GM18507 (cell line): ENCODE results near the gene CALR.
"Not testable (repeated sequence)": the region's sequence is repeated elsewhere in the genome, so short reads cannot be mapped to it uniquely, and the experiment has no call there.

Source experiments
- DNase-seq: peaks from one replicate; pipeline ENCODE4 v3.0.0; 2011; ENCODE audit warnings: low read depth; ENCODE audit not compliant: insufficient read length; ENCODE audit errors: extremely low spot score
- FAIRE-seq: peaks from 2 replicates; lab custom pipeline; 2011; peaks lifted over from hg19 to GRCh38; lab: Jason Lieb, UNC

CALR gene

GRCh38 chr19:12973236-12973635 is 34.8 kb downstream of the CALR start:
- FAIRE-seq, result no peak
- DNase-seq, result no peak

DNA sequence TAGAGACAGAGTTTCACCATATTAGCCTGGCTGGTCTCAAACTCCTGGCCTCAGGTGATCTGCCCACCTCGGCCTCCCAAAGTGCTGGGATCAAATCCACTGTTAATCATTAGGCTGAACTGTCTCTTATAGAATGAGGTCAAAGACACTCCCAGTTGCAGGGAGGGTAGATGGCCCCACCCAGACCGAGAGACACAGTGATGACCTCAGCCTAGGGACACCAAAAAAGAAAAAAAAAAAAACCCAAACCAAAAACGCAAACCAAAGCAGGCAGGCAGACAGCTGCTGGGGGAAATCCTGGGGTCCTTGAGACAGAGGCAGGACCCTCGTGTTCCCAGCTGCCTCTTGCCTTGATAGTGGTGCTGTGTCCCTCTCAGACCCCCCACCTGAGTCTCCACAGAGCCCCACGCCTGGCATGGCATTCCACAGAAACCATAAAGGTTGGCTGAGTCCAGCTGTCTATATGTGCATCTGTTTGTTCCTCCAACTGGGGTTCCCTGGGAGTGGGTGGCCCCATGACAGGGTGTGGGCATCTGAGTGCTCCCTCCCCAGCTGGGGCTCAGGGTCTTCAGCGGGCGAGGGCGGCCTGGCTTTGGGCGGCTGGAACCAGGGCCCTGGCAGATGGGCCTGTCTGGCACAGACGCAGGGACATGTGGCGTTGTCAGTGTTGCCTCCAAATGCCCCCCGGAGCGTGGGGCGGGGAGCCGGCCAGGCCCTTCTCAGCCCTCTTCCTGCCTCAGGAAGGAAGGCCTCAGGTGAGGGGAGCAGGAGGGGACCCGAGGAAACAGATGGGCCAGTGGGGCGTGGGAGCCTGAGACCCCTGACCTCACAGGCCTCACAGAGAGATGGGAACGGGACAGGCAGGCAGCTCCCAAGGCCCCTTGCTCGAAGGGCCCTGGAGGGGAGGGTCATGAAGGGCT is 36.2 kb downstream of the CALR start:
- FAIRE-seq (no peak), DNase-seq (no peak)

DNA sequence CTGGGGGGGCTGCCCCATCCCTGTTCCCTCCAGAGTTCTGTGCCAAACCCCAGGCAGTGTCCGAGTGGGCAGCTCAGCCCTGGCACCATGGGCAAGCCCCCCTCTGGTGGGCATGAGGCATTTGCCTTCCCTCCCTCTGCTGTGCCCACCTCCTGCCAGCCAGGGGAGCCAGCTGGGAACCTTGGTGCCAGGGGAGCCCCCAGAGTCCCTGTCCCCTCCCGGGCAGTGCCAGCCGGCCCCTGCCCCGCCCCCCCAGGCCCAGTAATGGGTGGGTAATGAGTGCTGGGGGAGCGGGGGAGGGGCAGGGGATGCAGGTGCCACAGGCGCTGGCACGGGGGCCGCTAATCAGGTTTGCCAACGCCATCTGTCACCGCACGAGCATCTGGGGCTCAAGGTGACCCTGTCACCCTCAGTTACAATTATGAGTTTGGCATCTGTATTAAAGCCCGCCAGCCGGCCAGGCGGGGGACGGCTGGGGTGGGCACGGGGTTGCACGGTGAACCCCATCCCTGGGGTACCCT is 36.9 kb downstream of the CALR start:
- DNase-seq, result no peak
- FAIRE-seq, result no peak

- not testable (repeated sequence) for FAIRE-seq
These were observed 37.7 kb downstream of the CALR start for GRCh38 chr19:12976109-12976508.

DNA sequence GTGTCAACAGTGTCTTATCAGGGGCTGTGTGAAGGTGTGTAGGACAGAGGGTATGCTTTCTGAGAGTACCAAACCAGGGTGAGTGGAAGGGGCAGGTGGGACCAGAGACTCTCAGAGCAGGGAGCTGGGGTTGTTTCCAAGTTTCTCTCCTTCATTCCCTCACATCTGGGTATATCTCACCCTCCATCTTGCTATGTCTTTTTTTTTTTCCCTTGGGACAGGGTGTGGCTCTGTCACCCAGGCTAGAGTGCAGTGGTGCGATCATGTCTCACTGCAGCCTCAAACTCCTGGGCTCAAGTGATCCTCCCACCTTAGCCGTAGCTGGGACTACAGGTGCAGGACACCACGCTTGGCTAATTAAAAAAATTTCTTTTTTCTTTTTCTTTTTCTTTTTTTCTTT is 41.6 kb downstream of the CALR start:
- DNase-seq (no peak), FAIRE-seq (no peak)

More at GRCh38 chr19:12976109-12976508, 37.7 kb downstream of the CALR start:
- not testable (repeated sequence) for DNase-seq

- DNase-seq (no peak), FAIRE-seq (no peak)
These were observed 44.2 kb downstream of the CALR start for GRCh38 chr19:12982648-12983047.

DNA sequence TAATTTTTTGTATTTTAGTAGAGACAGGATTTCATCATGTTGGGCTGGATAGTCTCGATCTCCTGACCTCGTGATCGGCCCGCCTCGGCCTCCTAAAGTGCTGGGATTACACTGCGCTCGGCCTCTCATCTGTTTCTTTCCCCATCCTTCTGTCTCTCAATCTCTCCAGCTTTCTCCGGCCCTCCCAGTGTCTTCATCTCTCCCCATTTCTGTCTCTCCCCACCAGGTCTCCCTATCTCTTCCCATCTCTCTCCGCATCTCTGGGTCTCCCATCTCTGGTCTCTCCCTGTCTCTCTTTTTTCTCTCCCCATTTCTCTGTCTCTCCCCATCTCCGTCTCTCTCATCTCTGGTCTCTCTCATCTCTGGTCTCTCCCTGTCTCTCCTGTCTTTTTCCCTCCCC is 44.7 kb downstream of the CALR start:
- no peak for DNase-seq
- FAIRE-seq, result no peak

GRCh38 chr19:12983542-12984142 is 45.2 kb downstream of the CALR start:
- peak; percentile 74 for DNase-seq
- FAIRE-seq, result peak; percentile 72

GRCh38 chr19:12984143-12984627 is 45.8 kb downstream of the CALR start:
- DNase-seq (no peak), FAIRE-seq (no peak)

DNA sequence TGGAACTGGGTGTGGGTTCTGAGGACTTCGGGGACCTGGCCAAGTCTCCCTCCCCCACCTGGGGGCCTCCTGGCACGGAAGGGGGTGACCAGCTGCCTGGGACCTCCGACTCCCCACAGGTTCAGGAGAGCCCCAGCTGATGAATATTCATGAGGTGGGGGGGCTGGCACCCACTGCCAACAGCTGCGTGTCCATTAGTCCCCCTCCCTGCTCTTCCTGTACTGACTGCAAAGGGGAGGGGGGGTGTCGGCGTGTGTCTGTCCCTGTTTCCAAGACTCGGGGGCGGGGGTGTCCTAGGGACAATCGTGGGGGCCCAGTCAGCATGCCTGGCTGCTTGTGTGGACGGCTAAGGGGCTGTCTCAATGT is 46.3 kb downstream of the CALR start:
- FAIRE-seq (no peak), DNase-seq (no peak)

- DNase-seq (no peak), FAIRE-seq (peak; percentile 35)
These were observed 46.8 kb downstream of the CALR start for GRCh38 chr19:12985049-12985776.

- DNase-seq, result no peak
- FAIRE-seq, result no peak
These were observed 48.3 kb downstream of the CALR start for GRCh38 chr19:12986726-12987125.

DNA sequence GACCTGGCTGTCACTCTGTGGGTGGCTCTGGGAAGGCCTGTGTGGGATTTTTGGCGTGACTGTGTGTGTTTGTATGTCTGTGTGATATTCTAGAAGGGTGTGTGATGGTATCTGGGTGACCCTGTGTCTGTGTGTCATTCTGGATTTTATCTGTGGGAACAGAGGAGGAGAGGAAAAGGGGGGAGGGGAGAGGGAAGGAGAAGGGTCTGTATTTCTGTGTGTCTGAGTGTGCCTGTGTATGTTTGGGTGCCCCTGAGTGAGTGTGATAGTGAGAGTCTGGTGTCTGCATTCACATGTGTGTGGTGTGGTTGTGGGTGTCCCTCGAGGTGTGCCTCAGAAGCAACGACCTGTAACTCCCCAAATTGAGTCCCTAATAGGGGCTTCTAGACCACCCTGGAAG is 48.8 kb downstream of the CALR start:
- no peak for FAIRE-seq
- DNase-seq, result no peak

DNA sequence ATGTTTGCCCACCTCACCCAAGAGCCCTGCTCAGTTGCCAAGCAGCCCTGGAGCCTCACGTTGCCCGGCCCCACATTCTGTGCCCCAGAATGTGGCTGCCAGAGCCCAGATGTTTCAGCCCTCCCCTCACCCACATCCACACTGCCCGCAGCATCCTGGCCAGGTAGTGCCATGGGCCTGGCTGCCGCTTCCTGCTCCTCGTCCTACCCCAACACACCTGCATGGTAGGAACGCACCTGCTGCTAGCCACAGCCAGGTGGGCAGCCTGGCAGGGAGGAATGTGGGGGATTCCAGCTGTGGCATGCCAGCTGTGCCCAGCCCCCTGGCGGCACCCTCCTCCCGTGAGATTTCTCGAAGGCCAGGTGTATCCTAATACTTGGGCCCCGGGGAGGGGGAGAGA is 49.4 kb downstream of the CALR start:
- FAIRE-seq (no peak), DNase-seq (no peak)

DNA sequence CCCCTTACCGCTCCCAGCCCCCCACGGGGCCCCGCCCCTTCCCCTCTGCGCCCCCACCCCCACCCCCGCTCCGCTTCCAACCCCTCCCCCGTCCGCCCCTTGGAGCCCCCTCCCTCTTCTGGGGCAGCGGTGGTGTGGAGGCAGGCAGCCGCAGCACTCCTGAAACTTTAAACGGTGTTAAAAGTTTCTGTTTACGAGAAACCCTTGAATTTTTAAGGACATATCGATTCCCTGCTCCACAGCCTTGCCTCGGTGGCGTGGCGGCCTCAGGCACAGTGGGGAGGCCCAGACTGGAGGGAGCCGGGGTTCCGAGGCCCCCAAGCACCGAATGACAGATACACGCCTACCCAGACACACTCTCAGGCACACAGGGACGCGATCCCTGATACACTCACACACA is 52.0 kb downstream of the CALR start:
- FAIRE-seq, result no peak
- DNase-seq, result no peak

DNA sequence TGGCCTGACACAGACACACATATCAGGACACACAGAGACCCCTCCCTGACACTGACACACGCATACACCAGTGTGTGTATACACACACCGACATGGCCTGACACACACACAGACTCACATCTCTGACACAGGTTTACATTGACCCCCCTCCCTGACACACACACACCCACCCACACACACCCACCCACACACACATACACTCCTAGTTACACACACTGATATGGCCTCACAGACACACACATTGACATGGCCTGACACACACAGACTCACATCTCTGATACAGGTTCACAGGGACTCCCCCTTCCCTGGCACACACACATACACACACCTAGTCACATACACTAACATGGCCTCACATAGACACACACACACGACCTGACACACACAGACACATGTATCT is 52.4 kb downstream of the CALR start:
- no peak for DNase-seq
- FAIRE-seq, result no peak

DNA sequence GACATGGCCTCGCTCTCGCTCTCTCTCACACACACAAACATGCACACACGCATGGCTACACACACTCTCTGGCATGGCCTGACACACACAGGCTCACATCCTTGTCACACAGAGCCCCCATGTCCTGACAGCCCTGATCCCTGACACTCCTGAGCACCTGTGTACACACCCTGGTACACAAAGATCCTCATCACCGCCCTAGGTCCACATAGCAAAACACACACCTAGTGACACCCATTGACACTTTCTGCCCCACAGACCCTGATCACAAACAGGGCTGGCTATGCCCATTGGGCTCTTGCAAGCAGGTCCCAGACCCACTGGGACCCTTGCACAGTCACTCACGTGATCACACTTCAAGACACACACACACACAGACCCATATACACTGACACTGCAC is 52.9 kb downstream of the CALR start:
- FAIRE-seq (no peak), DNase-seq (no peak)

DNA sequence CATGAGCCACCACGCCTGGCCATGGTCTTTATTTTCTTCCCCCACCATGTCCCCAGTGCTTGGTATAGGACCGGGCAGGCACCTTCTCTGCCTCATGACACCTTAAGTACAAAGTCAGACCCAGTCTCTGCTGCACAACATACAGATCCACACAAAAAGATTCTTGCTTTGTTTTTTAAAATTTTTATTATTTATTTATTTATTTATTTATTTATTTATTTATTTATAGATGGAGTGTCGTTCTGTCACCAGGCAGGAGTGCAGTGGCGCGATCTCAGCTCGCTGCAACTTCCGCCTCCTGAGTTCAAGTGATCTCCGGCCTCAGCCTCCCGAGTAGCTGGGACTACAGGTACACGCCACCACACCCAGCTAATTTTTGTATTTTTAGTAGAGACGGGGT is 54.3 kb downstream of the CALR start:
- FAIRE-seq (no peak), DNase-seq (no peak)

- FAIRE-seq, result no peak
These were observed 55.2 kb downstream of the CALR start for GRCh38 chr19:12993562-12993961.

More at GRCh38 chr19:12993562-12993961, 55.2 kb downstream of the CALR start:
- DNase-seq, result no peak
